LNCAP (cell line): Measurements from ENCODE around the gene EFCAB14.

Source experiments
- TF ChIP-seq, protein P1 (sequence below): fragments of 450-650 bp; IDR thresholded peaks from 2 replicates; pipeline ENCODE4 v1.5.1; 2017; ENCODE audit warnings: mild to moderate bottlenecking

The EFCAB14 gene

DNA sequence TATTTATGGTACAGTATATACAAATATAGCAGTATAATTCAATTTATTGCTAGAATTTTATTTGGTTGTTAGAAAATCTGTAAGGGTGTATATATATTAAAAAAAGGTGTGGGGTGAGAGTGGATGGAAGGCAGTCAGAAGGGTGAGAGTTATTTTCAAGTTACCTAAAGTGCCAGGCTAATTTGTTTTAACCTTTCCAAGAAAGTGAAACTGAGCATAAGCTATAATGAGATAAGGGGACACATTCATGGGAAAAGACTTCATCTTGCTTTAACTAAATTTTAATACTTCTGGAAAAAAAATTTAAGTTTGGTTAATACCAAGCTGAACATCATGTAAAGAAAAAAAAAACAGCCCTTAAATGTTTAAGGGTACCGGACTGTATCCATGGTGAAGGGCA is 42.4 kb downstream of the EFCAB14 start:
- TF ChIP-seq, protein P1, sequence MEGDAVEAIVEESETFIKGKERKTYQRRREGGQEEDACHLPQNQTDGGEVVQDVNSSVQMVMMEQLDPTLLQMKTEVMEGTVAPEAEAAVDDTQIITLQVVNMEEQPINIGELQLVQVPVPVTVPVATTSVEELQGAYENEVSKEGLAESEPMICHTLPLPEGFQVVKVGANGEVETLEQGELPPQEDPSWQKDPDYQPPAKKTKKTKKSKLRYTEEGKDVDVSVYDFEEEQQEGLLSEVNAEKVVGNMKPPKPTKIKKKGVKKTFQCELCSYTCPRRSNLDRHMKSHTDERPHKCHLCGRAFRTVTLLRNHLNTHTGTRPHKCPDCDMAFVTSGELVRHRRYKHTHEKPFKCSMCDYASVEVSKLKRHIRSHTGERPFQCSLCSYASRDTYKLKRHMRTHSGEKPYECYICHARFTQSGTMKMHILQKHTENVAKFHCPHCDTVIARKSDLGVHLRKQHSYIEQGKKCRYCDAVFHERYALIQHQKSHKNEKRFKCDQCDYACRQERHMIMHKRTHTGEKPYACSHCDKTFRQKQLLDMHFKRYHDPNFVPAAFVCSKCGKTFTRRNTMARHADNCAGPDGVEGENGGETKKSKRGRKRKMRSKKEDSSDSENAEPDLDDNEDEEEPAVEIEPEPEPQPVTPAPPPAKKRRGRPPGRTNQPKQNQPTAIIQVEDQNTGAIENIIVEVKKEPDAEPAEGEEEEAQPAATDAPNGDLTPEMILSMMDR = no peak

DNA sequence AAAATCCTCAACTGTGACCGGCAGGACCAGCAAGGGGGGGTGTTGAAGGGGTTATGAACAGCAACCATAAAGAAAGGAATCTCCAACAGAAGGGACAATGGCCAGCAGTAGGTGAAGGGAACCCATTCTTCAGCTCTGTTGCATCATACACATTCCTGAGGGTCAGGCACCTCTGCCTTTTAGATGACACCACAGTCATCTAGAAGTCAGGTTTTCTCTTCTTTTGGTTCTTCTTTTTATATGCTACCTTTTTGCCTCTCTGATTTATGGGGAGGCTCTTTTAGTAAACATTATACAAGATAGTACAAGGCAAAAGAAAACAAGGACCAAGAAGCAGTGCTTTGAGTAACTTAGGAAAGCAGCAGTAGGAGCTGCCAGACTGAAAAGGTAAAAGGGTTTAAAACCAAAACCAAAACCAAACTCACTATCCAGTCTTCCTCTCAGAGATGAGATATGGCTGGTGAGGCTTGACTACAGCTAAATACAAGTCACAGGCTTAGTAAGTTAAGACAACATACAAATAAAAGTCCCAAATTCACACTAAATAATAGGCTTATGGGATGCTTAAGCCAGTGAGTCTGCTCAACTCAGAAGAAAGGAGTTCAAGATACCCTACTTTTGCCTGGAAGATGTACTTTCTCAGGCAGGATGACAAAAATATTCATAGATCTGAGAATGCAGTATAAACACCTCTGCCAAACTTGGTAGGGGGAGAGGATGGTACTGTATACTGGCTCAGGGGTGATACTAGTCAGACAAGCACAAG is 43.2 kb downstream of the EFCAB14 start:
- TF ChIP-seq, protein P1 = no peak

DNA sequence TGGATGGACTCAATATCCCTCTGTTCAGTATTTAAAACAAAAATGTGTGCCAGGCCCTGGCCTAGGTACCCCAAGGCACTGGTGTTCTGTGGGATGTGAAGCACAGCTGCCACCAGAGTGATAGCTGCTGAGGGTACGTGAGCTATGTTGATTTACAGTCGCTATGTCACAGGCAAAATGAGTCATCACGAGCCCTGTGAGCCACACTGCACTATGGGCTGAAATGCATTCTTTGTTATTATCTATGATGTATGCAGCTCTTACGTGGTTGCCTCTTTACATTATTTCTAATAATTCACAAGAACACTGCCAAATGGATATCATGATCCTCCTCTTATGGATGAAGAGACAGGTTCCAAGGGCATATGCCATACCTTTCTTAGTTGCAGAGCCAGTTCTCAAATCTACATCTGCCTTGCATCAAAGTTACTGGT is 45.1 kb downstream of the EFCAB14 start:
- TF ChIP-seq, protein P1 = no peak

DNA sequence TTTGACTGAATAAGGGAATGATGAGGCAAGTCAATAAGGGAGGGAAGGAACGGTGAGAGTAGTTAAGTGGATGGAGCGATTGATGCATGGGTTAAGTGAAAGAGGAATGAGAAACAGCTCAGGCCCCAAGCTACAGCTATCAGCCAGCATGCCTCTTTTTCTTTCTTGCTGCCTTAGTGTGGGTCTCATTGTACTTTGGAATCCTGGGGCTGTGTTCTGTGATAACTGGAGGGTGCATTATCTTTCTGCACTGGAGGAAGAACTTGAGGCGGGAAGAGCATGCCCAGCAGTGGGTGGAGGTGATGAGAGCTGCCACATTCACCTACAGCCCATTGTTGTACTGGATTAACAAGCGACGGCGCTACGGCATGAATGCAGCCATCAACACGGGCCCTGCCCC is 46.2 kb downstream of the EFCAB14 start:
- TF ChIP-seq, protein P1 = no peak

DNA sequence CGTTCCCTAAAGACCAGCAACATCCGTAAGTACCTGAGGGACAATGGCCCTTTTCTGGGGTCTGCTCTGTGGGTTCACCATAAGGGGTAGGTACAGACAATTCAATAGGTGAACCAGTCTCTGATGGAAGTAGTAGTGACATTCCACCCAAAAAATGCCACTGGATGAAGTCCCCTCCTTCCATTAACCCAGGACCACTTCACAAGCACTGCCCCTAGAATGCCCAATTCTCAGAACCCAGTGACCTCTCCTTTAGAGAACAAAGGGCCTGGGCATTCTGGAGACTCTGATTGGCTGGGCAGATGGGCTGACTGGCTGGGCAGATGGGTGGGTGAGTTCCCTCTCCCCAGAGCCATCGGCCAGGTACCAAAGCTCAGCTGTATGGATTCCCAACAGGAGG is 47.4 kb downstream of the EFCAB14 start, which contains the start of gene TEX38:
TSS of gene TEX38 (plus strand) at position 301 of the 400 bp plus-strand sequence. CDS start at position 382, 81 bp downstream.
- TF ChIP-seq, protein P1 = no peak

DNA sequence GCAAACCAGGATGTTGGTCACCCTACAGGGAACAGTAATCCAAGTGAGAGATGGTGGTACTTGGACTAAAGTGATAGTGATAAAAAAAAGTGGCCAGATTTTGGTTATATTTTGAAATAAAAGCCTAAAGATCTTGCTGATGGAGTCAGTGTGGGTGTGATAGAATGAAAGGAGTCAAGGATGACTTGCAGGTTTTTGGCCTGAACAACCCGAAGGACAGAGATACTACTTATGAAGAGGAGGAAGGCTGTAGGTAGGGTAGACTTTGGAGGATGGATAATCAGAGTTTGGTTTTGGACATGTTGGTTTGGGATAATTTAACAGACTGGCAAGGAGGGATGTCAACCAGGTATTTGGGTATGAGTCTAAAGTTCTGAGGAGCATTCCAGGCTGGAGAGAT is 48.8 kb downstream of the EFCAB14 start:
- TF ChIP-seq, protein P1 = no peak

DNA sequence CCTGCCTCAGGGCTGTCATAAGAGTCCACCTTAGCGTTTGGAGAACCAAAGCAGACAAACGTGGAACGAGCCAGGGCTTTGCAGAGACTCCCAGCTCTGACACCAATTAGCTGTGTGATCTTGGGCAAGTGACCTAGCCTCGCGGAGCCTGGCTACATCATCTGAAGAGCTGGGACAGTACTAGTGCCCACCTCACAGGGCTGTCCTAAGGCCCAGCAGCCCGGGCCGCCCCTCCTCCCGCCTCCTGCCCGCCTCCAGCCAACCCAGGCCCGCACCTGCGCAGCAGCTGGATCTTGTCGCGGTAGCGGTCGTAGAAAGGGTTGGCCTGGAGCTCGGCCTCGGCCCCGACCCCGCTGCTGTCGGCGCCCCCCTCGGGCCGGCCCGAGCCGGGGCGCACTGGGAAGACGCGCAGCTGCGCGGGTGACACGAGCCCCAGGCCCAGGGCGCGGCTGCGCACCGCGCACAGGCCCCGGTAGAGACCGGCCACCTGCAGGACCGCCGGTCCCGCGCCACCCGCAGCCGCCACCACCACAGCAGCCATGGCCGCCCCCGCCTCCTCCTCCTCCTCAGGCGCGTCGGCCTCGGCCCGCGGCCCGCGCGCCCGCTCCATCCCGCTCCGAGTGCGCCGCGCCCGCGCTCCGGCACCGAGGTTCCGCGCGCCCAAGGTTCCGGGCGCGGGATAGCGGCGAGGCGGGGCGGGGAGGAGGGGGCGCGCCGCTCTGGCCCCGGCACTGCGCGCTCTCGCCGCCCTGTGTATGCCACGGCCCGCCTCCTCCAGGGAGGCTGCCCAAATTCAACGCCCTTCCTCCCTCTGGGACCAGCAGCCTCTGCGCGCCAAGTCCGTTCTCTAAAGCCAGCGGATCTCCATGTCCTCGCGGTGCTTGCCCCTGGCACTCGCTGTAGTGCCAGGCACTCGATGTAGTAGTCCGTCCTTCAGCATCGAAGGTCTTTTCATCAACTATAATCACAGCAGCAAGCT is 50.8 kb downstream of the EFCAB14 start, which contains the start of gene ATPAF1:
TSS of gene ATPAF1 (minus strand) at position 583 of the 979 bp plus-strand sequence. CDS start at position 541, 42 bp downstream.
- TF ChIP-seq, protein P1 = no peak
